Medulla oblongata (tissue), 1 donor: Measurements from ENCODE around the gene LDLRAD2.

Source experiments
- DNase-seq: peaks from one replicate; pipeline ENCODE4 v3.0.0-alpha.2; 2015; ENCODE audit errors: extremely low spot score

Gene LDLRAD2

DNA sequence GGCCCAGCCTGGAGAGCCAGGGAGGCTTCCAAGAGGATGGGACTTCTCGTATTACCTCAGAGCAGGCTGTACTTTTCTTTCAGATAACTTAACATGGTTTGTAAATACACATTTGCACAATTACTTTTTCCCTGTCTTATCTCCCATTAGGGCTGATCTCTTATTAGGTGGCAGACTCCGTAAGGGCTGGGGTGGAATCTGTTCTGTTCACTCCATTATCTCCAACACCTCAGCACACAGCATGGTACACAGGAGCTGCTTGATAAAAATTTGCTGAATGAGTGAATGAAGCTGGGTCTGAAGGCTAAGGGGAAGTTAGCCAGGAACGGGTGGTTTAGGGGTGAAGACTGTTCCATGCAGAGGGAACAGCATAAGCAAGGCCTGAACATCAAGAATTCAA is 48.9 kb downstream of the LDLRAD2 start:
- no peak for DNase-seq

DNA sequence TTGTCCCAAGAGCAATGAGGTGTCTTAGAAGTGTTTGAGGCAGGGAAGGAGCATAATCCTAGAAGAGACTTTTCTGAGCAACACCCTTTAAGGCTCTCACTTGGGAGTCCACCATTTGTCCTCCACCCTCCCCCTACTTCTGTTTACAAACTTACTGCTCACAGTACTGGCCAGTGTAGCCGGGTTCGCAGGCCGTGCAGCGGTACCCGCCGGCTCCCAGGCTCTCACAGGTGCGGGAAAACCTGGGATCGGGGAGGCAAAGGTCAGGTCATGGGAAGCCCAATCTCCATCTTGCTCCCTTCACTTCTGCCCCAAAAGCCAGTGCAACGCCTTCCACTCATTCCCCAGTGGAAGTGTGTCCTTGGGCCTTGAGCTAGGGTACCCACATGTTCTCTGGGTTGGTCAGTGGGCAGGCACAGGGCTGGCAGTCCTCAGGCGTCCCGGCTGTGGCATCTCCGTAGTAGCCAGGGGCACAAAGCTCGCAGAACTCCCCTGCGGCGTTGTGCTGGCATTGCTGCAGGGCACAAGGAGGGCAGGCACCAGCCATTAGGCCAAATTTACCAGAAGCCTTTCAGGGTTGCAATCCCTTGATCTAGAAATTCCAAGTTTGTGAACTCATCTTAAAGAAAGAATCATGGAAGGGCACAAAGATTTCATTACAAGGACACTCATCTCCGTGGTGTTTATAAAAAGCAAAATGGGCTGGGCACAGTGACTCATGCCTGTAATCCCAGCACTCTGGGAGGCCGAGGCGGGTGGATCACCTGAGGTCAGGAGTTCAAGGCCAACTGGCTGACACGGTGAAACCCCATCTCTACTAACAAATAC is 49.8 kb downstream of the LDLRAD2 start:
- DNase-seq, result no peak

DNA sequence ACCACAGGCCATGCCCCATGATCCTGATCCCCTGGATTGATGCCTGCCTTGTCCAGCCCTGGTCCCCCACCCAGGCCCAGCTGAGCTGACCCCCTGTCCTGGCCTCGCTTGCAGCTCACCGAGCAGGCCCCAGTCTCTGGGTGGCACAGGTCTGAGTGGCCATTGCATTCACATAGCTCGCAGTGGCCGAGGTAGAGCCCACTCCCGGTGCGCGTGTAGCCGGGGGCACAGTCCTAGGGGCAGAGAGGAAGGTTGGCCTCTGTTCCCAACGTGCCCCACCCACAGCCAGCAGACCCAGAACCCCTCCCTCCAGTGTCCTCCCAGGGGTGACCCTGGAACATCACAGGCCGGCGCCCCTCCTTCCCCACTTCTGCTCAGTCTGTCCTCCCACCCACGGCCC is 51.9 kb downstream of the LDLRAD2 start:
- DNase-seq, result no peak

DNA sequence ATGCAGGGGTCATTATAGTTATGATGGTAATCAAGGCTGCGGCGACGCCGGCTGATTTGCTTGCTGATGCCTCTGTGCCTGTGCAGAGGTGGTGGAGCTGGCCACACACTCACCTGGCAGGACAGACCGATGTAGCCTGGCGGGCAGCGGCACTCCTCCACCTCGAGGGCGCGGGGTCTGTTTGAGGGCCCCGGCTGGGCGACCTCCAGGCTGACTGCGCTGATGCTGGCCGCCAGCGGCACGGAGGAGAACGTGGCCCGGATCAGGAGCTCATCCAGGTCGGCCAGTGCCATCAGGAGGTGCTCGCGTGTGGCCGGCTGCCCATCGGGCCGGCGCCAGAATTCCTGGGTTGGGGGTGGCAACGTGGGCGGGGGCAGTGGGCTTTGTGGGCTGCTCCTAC is 52.7 kb downstream of the LDLRAD2 start:
- no peak for DNase-seq

DNA sequence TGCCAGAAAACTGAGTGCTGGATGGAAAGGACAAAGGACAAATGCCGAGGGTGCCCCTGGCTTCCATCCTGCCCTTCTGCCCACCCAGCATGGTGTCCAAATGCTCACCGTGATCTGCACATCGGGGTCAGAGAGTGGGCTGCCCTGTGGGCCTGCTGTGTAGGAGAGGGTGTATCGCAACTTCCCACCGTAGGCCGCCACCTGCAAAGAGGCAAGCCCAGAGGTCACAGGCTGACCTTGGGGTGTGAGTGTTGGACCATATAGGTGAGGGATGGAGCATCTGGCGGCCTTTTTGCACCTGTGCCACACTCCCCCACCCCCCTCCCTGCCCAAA is 53.5 kb downstream of the LDLRAD2 start:
- no peak for DNase-seq

DNA sequence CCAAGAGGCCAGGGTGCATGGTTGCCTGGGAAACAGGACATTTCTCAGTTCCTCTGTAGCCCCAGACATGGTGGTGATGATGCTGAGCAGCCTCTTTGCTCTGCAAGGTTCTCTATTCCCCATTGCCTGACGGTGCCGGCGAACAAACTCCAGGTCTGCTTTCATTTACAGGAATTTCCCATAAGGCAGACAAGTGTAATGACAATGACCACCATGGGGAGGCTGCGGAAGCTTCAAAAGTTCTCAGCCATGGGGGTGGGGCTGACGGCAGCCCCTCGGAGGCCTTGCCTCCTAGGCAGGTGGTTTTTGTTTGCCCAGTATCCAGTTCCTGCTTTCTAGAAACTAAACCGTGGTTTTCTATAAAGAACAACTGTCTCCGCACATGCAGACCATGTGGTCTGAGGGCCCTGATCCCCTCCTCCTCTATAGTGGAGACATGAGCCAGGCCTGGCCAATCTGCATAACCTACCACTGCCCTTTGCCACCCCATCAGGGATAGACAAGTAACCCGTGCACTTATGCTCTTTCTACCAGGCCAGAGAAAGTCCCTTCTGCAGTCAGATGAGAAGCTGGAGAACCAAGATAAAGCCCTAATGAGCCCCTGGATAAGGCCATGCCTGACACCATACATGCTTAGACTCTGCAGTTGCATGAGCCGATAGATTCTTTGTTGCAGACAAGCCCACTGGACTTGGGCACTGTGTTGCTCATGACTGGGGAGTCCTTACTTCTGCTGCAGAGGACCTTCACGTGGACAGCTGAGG is 54.1 kb downstream of the LDLRAD2 start:
- no peak for DNase-seq

DNA sequence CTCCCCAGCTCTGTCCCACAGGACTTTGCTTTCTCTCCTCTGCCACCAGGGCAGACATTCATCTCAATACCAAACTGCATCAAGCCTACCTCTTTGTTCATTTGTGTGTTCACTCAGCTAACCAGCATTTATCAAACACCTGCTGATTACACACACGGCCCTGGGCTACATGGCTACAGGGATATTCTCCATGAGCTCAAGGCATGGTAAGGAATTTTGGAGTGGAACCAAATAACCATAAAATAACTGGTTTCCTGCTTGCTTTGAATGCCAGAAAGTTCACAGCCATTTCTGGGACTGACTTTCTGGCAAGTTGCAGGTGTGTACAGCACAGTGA is 54.6 kb downstream of the LDLRAD2 start:
- no peak for DNase-seq

DNA sequence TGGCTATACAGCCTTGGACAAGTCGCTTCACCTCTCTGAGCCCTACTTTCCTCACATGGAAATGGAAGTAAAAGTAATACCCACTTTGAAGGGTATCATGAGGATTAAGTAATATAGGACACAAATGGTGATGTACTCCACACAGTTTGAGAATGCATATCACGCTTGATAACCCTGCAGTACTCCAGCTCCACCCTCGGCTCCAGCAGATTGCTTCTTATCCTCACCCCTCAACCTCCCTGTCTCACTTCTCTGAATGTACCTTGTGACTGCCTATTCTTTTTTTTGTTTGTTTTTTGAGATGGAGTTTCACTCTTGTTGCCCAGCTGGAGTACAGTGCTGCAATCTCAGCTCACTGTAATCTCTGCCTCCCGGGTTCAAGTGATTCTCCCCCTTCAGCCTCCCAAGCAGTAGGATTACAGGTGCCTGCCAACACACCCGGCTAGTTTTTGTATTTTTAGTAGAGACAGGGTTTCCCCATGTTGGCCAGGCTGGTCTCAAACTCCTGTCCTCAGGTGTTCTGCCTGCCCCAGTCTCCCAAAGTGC is 55.5 kb downstream of the LDLRAD2 start:
- no peak for DNase-seq

DNA sequence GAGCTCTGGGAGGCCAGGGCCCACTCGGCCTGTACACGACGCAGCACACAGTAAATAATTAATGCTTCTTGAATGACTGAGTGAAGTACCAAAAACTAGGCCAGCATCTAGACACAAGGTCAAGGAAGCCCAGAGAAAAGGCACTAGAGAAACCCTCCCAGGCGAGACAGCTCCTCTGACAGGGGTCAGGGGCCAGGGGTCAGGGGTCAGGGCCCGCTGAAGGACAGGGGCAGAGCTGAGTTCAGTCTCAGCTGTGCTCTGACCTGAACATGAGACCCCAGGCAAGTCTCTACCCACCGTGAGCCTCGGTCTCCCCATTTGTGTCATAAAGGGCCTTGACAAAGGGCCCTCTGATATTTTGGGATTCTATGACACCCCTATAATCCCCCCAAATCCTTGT is 56.4 kb downstream of the LDLRAD2 start:
- no peak for DNase-seq

DNA sequence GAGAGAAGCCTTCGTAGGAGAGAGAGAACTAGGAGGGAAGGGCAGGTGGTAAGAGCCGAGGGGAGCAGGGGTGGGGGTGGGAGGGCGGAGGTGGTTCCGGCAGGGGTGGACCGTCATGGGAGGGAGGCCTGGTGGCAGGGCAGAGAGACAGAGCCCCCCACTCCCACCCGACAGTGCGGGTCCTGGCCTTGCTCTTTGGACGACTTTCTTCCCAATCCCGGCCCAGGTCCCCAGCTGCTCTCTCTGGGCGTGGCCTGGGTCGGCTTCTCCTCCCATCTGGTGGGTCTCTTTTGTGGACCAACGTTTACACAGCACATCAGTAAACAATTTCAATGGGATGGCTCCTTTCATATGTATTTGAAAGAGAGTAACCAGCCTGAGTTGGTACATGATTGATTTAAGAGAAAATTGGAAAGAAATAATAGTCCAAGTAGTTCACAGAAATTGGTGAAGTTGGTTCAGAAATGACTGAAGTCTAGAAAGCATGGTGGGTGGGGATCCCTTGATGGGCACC is 56.9 kb downstream of the LDLRAD2 start:
- DNase-seq, result no peak

DNA sequence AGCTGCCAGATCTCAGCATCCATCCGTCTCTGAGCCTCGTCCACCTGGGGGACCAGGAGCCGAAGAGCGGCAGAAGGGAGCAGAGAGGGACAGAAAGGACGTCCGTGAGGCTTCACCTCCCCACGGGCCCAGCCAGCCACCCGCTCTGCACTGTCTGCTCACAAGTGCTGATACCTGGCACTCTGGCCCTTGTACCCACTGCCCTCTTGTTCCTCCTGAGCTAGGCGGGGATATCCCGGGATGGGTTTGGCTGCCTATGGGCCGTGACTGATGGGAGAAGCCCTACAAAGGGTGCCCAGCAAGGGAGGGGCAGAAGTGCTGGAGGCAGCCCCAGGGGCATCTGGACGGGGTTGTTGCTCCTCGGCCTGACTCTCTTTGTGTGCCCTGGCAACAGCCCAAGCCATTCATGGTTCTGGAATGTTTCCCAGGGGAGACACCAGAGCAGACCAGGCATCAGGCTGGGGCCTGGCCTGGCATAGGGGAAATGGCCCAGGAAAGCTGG is 57.6 kb downstream of the LDLRAD2 start:
- DNase-seq, result peak; percentile 87

DNA sequence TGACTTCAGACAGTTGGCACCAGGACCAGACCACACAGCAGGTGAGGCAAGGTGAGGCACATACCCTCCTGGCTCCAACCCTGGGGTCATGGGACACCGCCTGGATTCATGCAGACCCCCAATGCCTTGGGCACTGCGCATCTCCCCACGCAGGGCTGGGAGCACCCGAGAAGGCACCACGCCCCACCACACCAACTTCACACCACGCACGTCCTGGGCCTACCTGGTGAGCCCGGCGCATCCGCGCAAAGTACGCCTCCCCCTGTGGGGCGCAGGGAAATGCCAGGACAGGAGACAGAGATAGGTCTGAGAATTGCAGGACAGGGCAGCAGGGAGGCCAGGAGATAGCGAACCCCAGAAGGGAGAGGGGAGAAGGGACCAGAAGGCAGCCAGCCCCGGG is 58.5 kb downstream of the LDLRAD2 start:
- no peak for DNase-seq

DNA sequence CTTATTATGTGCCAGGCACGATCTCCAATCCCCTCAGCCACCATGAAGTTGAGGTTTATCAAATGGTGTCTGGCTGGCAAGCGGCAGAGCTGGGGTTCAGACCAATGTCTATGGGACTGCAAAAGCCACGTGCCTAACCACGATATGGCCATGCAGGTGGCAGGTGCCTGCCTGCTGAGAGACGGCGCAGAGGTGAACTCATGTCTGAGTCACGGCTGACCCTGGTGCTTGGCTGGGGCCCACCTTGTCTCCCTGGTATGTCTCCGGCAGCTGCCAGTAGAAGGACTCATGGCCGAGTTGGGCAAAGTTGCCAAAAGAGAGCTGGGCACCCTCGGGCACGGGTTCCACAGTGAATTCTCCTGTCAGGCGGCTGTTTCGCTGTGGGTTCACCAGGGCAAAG is 59.9 kb downstream of the LDLRAD2 start:
- no peak for DNase-seq

DNA sequence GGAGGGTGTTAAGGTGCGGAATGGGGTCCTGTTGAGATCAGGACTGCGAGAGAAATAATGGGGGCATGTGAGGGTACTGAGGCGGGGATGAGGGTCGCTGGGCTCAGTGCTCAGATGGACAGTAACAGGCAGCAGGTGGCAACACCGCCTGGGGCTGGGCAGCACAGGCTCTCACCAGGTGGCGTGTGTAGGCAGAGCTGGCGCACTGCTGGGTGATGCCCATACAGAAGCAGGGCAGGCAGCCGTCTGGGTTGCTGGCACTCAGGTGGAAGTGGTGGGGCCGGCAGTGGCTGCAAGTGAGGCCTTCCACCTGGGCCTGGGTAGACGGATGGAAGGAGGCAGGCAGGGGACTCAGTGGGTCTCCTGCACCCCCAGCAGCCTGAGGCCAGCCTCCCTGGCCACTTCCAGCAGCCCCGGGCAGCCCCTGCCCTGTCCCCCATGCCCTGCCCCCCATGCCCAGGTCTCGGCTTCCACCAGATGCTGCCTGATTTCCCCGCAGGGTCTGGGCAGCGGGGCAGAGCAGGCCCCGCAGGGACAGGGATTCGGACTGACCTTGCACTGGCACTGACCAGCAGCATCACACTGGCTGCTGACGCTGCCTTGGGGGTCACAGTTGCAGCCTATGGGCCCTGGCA is 60.5 kb downstream of the LDLRAD2 start:
- DNase-seq, result no peak

DNA sequence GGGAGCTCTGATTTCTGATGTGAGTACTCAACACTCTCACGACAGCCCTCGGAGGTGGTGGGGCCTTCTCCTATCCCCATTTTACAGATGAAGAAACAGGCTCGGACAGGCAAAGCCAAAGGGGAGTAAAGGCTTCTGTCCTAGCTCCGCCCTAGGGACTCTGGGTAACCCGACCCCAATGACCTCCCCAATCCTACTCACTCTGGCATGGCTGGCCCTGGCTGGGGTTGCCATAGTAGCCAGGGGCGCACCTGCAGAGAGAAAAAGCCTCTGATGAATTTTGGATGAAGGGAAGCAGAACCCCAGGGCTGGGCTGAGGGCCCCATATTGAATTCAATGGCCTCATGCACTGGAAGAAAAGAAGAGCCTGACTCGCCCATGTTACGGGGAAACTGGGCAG is 61.1 kb downstream of the LDLRAD2 start:
- DNase-seq, result no peak

DNA sequence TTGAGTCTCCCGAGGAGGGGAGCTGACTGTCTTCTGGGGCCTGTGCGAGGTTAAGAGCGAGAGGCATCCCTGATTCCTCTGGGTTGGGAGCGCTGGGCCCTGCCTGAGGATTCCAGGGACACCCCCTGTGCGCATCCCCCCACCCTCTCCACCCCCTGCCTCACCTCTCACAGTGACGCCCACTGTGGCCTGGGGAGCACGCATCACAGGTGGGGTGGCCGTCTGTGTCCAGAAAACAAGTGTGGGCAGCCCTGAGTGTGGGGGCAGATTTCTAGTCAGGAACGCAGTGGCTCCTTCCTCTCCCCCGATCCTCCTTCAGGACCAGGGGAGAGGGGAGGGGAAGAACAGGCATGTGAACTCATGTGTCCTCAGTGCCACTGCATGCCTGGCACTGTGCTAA is 61.7 kb downstream of the LDLRAD2 start:
- no peak for DNase-seq

DNA sequence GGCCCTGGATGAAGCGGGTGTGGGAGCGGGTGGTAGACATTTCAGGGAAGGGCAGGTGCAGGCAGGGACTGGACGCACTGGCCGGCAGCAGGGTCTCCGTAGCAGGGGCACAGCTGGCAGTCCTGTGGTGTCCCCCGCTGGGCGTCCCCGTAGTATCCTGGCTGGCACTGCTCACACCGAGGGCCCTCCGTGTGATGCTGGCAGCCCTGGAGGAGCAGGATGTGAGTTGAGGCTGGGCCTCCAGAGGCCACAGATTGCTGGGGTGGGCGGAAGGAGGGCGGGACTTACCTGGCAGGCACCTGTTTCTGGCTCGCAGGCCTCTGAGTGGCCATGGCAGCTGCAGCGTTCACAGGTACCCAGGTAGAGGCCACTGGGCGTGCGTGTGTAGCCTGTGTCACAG is 62.3 kb downstream of the LDLRAD2 start:
- no peak for DNase-seq
